ENCODE measurements around the gene TACC2.
"Not testable (repeated sequence)": the region's sequence is repeated elsewhere in the genome, so short reads cannot be mapped to it uniquely, and the experiment has no call there.

Gene TACC2

DNA sequence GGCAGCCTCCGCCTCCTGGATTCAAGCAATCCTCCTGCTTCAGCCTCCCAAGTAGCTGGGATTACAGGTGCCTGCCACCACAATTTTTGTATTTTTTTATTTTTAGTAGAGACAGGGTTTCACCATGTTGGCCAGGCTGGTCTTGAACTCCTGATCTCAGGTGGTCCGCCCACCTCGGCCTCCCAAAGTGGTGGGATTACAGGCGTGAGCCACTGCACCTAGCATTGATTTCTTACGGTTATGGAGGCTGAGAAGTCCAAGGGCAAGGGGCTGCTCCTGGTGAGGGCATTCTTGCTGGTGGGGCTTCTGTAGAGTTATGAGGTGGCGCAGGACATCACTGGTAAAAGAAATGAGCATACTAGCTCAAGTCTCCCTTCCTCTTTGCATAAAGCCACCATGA lies 86.9 kb downstream of the TACC2 start:
- H3K9me3 ChIP-seq (ENCODE audit: control insufficient read depth, low read depth, low read length); H3K4me1 ChIP-seq (ENCODE audit: control insufficient read depth, low read depth, low read length); H3K4me3 ChIP-seq (ENCODE audit: low read length); H3K27me3 ChIP-seq (ENCODE audit: control insufficient read depth, insufficient read depth, low read length); H3K9ac ChIP-seq (ENCODE audit: low read length); H3K27ac ChIP-seq (ENCODE audit: low read length); H3K36me3 ChIP-seq (ENCODE audit: control insufficient read depth, low read depth, low read length): not testable (repeated sequence)

DNA sequence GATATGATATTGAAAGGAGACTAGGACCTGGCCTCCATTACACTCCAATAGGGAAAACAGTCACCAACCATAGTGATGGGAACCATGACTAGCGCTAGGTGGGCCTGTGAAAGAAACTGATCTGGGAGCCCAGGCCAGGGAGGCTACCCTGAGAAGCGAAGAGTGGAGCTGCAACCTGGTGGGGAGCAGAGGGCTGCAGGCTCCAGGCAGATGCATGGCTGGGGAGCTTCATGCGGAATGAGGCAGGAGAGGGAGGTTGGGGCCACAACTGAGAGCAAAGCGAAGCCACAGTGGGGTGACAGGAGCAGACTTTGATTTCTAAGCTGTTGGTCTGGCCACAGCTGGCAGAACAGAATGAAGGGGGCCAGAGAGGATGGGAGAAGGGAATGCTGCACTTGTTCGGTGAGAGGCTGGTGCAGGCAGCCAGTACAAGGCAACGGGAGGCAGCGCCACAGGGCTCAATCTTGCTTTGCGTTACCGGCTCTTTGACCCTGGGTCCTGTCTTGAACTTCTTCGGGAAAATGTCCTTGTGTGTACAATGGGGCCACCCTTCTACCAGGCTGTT lies 88.4 kb downstream of the TACC2 start:
- H3K27ac ChIP-seq (ENCODE audit: low read length) = no peak overlapping the region

DNA sequence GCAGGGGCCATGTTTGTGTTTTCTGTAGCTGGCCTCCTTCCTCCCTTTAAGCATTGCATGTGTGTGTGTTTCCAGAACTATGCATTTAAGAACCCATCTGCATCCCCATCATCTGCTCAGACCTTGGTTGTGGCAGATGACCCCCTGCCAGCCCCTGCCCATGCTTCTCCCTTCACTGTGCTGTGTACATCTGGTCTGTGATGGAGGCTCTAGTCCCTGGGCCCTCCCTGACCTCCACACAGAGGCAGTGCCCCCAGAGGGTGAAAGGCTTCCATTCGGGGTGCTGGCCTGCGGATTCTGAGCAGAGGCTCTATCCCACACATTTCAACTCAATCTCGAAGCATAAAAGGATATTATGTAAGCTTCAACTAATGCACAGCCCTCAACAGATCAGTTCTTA lies 89.4 kb downstream of the TACC2 start:
- Histone ChIP-seq H3K27ac (ENCODE audit: low read length) (no peak overlapping the region), H3K9ac (ENCODE audit: low read length) (no peak overlapping the region), H3K4me3 (ENCODE audit: low read length) (no peak overlapping the region), H3K36me3 (ENCODE audit: control insufficient read depth, low read depth, low read length) (no peaks in the 10 kb centered on the region), H3K27me3 (ENCODE audit: control insufficient read depth, insufficient read depth, low read length) (no peaks in the 10 kb centered on the region), H3K9me3 (ENCODE audit: control insufficient read depth, low read depth, low read length) (no peaks in the 10 kb centered on the region), H3K4me1 (ENCODE audit: control insufficient read depth, low read depth, low read length) (no peaks in the 10 kb centered on the region)

More for the DNA sequence above, 88.4 kb downstream of the TACC2 start:
- H3K27me3 ChIP-seq (ENCODE audit: control insufficient read depth, insufficient read depth, low read length) = no peaks in the 10 kb centered on the region
- H3K9me3 ChIP-seq (ENCODE audit: control insufficient read depth, low read depth, low read length) = no peaks in the 10 kb centered on the region
- no peaks in the 10 kb centered on the region for H3K4me1 ChIP-seq (ENCODE audit: control insufficient read depth, low read depth, low read length)
- no peak overlapping the region for H3K9ac ChIP-seq (ENCODE audit: low read length)
- H3K4me3 ChIP-seq (ENCODE audit: low read length) = no peak overlapping the region
- H3K36me3 ChIP-seq (ENCODE audit: control insufficient read depth, low read depth, low read length) = no peaks in the 10 kb centered on the region

DNA sequence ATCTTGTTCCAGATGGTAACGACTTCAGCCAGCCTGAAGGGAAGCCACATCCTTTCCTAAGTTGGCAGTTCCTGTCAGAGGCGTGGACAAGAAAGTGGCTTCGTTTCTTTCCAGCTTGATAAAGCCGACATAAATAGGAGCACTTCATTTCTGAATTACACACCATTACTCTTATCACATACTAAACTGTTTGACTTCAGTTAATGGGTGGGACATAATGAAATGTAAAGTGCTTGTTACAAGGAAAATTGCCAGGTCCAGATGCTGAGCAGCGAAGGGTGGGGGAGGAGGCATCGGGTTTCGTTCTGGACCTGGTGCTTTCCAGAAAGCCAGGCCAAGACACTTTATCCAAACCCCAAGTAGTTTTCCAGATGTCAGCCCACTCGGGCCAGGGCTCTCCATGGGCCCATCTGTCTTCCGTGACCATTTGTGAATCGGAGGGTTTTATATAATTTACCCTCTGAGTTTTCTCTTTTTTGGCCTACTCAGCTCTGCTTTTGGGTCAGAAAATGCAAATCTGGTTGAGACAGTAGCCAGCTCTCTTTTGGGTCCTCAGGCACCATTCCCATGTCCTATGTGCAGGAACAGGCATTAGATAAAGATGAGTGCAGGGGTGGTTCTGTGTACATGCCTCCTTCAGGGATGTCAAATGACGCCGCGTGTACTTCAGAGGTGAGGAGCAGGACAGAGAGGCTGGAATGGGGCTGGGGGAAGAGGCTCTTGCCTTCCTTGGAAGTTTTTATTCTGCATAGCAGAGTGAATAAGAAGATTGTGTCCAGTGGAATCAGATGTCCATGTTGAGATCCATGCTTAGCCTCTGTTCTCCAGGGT lies 90.2 kb downstream of the TACC2 start:
- no peaks in the 10 kb centered on the region for H3K27me3 ChIP-seq (ENCODE audit: control insufficient read depth, insufficient read depth, low read length)
- H3K9me3 ChIP-seq (ENCODE audit: control insufficient read depth, low read depth, low read length) = no peaks in the 10 kb centered on the region
- H3K27ac ChIP-seq (ENCODE audit: low read length) = no peak overlapping the region
- H3K9ac ChIP-seq (ENCODE audit: low read length) = no peak overlapping the region
- no peaks in the 10 kb centered on the region for H3K4me1 ChIP-seq (ENCODE audit: control insufficient read depth, low read depth, low read length)
- no peaks in the 10 kb centered on the region for H3K36me3 ChIP-seq (ENCODE audit: control insufficient read depth, low read depth, low read length)
- no peak overlapping the region for H3K4me3 ChIP-seq (ENCODE audit: low read length)

DNA sequence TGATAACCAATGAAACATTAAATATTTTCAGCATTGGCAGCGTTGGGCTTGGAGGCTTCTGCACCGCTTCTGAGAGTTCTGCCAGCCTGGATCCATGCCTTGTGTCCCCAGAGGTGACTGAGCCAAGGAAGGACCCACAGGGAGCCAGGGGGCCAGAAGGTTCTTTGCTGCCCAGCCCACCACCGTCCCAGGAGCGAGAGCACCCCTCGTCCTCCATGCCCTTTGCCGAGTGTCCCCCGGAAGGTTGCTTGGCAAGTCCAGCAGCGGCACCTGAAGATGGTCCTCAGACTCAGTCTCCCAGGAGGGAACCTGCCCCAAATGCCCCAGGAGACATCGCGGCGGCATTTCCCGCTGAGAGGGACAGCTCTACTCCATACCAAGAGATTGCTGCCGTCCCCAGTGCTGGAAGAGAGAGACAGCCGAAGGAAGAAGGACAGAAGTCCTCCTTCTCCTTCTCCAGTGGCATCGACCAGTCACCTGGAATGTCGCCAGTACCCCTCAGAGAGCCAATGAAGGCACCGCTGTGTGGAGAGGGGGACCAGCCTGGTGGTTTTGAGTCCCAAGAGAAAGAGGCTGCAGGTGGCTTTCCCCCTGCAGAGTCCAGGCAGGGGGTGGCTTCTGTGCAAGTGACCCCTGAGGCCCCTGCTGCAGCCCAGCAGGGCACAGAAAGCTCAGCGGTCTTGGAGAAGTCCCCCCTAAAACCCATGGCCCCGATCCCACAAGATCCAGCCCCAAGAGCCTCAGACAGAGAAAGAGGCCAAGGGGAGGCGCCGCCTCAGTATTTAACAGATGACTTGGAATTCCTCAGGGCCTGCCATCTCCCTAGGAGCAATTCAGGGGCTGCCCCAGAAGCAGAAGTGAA lies 93.9 kb downstream of the TACC2 start:
- Histone ChIP-seq H3K9ac (ENCODE audit: low read length) (no peak overlapping the region), H3K4me1 (ENCODE audit: control insufficient read depth, low read depth, low read length) (no peaks in the 10 kb centered on the region), H3K4me3 (ENCODE audit: low read length) (no peak overlapping the region), H3K27me3 (ENCODE audit: control insufficient read depth, insufficient read depth, low read length) (no peaks in the 10 kb centered on the region), H3K27ac (ENCODE audit: low read length) (no peak overlapping the region), H3K9me3 (ENCODE audit: control insufficient read depth, low read depth, low read length) (no peaks in the 10 kb centered on the region), H3K36me3 (ENCODE audit: control insufficient read depth, low read depth, low read length) (no peaks in the 10 kb centered on the region)

DNA sequence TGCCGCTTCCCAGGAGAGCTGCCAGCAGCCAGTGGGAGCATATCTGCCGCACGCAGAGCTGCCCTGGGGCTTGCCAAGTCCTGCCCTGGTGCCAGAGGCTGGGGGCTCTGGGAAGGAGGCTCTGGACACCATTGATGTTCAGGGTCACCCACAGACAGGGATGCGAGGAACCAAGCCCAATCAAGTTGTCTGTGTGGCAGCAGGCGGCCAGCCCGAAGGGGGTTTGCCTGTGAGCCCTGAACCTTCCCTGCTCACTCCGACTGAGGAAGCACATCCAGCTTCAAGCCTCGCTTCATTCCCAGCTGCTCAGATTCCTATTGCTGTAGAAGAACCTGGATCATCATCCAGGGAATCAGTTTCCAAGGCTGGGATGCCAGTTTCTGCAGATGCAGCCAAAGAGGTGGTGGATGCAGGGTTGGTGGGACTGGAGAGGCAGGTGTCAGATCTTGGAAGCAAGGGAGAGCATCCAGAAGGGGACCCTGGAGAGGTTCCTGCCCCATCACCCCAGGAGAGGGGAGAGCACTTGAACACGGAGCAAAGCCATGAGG lies 94.6 kb downstream of the TACC2 start:
- Histone ChIP-seq H3K4me3 (ENCODE audit: low read length) (no peak overlapping the region), H3K9ac (ENCODE audit: low read length) (no peak overlapping the region), H3K4me1 (ENCODE audit: control insufficient read depth, low read depth, low read length) (no peaks in the 10 kb centered on the region), H3K36me3 (ENCODE audit: control insufficient read depth, low read depth, low read length) (no peaks in the 10 kb centered on the region), H3K9me3 (ENCODE audit: control insufficient read depth, low read depth, low read length) (no peaks in the 10 kb centered on the region), H3K27me3 (ENCODE audit: control insufficient read depth, insufficient read depth, low read length) (no peaks in the 10 kb centered on the region), H3K27ac (ENCODE audit: low read length) (no peak overlapping the region)

DNA sequence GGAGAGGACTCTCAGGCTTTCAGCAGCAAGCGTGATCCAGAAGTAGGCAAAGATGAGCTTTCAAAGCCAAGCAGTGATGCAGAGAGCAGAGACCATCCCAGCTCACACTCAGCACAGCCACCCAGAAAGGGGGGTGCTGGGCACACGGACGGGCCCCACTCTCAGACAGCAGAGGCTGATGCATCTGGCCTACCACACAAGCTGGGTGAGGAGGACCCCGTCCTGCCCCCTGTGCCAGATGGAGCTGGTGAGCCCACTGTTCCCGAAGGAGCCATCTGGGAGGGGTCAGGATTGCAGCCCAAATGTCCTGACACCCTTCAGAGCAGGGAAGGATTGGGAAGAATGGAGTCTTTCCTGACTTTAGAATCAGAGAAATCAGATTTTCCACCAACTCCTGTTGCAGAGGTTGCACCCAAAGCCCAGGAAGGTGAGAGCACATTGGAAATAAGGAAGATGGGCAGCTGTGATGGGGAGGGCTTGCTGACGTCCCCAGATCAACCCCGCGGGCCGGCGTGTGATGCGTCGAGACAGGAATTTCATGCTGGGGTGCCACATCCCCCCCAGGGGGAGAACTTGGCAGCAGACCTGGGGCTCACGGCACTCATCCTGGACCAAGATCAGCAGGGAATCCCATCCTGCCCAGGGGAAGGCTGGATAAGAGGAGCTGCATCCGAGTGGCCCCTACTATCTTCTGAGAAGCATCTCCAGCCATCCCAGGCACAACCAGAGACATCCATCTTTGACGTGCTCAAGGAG lies 95.5 kb downstream of the TACC2 start:
- H3K4me1 ChIP-seq (ENCODE audit: control insufficient read depth, low read depth, low read length) = no peaks in the 10 kb centered on the region
- no peaks in the 10 kb centered on the region for H3K27me3 ChIP-seq (ENCODE audit: control insufficient read depth, insufficient read depth, low read length)
- H3K36me3 ChIP-seq (ENCODE audit: control insufficient read depth, low read depth, low read length) = no peaks in the 10 kb centered on the region
- no peak overlapping the region for H3K27ac ChIP-seq (ENCODE audit: low read length)
- no peak overlapping the region for H3K4me3 ChIP-seq (ENCODE audit: low read length)
- no peak overlapping the region for H3K9ac ChIP-seq (ENCODE audit: low read length)
- H3K9me3 ChIP-seq (ENCODE audit: control insufficient read depth, low read depth, low read length) = no peaks in the 10 kb centered on the region

DNA sequence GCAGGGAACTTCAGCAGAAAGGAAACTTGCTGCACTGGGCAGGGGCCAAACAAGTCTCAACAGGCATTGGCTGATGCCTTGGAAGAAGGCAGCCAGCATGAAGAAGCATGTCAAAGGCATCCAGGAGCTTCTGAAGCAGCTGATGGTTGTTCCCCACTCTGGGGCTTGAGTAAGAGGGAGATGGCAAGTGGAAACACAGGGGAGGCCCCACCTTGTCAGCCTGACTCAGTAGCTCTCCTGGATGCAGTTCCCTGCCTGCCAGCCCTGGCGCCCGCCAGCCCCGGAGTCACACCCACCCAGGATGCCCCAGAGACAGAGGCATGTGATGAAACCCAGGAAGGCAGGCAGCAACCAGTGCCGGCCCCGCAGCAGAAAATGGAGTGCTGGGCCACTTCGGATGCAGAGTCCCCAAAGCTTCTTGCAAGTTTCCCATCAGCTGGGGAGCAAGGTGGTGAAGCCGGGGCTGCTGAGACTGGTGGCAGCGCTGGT lies 96.5 kb downstream of the TACC2 start:
- Histone ChIP-seq H3K4me1 (ENCODE audit: control insufficient read depth, low read depth, low read length) (no peaks in the 10 kb centered on the region), H3K36me3 (ENCODE audit: control insufficient read depth, low read depth, low read length) (no peaks in the 10 kb centered on the region), H3K4me3 (ENCODE audit: low read length) (no peak overlapping the region), H3K27ac (ENCODE audit: low read length) (no peak overlapping the region), H3K9ac (ENCODE audit: low read length) (no peak overlapping the region), H3K9me3 (ENCODE audit: control insufficient read depth, low read depth, low read length) (no peaks in the 10 kb centered on the region), H3K27me3 (ENCODE audit: control insufficient read depth, insufficient read depth, low read length) (no peaks in the 10 kb centered on the region)

DNA sequence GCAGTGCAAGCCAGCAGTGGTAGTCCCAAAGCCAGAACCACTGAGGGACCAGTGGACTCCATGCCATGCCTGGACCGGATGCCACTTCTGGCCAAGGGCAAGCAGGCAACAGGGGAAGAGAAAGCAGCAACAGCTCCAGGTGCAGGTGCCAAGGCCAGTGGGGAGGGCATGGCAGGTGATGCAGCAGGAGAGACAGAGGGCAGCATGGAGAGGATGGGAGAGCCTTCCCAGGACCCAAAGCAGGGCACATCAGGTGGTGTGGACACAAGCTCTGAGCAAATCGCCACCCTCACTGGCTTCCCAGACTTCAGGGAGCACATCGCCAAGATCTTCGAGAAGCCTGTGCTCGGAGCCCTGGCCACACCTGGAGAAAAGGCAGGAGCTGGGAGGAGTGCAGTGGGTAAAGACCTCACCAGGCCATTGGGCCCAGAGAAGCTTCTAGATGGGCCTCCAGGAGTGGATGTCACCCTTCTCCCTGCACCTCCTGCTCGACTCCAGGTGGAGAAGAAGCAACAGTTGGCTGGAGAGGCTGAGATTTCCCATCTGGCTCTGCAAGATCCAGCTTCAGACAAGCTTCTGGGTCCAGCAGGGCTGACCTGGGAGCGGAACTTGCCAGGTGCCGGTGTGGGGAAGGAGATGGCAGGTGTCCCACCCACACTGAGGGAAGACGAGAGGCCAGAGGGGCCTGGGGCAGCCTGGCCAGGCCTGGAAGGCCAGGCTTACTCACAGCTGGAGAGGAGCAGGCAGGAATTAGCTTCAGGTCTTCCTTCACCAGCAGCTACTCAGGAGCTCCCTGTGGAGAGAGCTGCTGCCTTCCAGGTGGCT lies 97.7 kb downstream of the TACC2 start:
- Histone ChIP-seq H3K27me3 (ENCODE audit: control insufficient read depth, insufficient read depth, low read length) (no peaks in the 10 kb centered on the region), H3K27ac (ENCODE audit: low read length) (no peak overlapping the region)

DNA sequence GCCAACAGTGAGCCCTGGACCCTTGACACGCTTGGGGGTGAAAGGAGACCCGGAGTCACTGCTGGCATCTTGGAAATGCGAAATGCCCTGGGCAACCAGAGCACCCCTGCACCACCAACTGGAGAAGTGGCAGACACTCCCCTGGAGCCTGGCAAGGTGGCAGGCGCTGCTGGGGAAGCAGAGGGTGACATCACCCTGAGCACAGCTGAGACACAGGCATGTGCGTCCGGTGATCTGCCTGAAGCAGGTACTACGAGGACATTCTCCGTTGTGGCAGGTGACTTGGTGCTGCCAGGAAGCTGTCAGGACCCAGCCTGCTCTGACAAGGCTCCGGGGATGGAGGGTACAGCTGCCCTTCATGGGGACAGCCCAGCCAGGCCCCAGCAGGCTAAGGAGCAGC lies 98.5 kb downstream of the TACC2 start:
- Histone ChIP-seq H3K36me3 (ENCODE audit: control insufficient read depth, low read depth, low read length) (no peaks in the 10 kb centered on the region), H3K27me3 (ENCODE audit: control insufficient read depth, insufficient read depth, low read length) (no peaks in the 10 kb centered on the region), H3K4me3 (ENCODE audit: low read length) (no peak overlapping the region), H3K4me1 (ENCODE audit: control insufficient read depth, low read depth, low read length) (no peaks in the 10 kb centered on the region), H3K27ac (ENCODE audit: low read length) (no peak overlapping the region), H3K9me3 (ENCODE audit: control insufficient read depth, low read depth, low read length) (no peaks in the 10 kb centered on the region), H3K9ac (ENCODE audit: low read length) (no peak overlapping the region)

More for the DNA sequence above, 97.7 kb downstream of the TACC2 start:
- H3K9me3 ChIP-seq (ENCODE audit: control insufficient read depth, low read depth, low read length) = no peaks in the 10 kb centered on the region
- no peaks in the 10 kb centered on the region for H3K36me3 ChIP-seq (ENCODE audit: control insufficient read depth, low read depth, low read length)
- H3K9ac ChIP-seq (ENCODE audit: low read length) = no peak overlapping the region
- H3K4me1 ChIP-seq (ENCODE audit: control insufficient read depth, low read depth, low read length) = no peaks in the 10 kb centered on the region
- H3K4me3 ChIP-seq (ENCODE audit: low read length) = no peak overlapping the region

Measured in iPS-18a (cell line).